ENCODE measurements around the gene OR6S1. TPM values are rescaled to one million over a fixed set of nuclear protein-coding genes. Genes with fewer than 3 reads are reported as not detected.
A peak's percentile ranks its signal among the peaks of the same experiment; 100 is the strongest.

Gene OR6S1
- total RNA-seq, 1 donor: not detected

DNA sequence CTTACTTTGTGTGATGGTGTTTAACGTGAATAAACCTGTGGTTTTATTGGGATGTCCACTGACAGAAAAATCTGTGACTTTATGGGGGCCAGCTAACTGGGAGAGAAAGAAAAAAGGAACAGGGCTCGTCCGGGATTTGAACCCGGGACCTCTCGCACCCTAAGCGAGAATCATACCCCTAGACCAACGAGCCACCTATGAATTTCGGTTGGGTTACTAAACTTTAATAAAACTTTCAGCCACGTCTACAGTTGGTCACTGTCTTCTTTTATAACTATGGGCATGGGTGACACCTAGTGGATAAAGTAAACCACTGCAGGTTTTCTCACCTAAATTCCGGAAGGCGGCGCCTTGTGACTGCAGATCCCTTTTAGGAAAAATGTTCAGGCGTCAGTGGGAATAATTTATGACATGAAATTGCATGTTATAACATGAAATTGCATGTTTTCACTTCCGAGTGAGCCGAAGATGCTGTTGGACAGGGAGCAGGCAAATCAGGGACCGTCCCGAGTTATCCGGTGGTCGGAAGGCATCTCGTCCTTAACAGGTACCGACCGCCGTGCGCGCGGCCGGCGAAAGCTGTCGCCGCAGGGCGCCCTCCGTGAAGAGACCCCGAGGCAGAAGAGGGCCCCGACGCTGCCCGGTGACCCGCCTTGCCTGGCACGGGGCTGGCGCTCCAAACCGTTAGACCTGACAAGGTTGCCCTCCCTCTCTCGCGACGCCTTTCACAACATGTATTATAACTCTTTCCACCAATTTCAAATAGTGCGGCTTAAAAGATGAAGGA is 32.1 kb downstream of the OR6S1 start:
- peak; percentile 90 for TF ChIP-seq CTCF (IDR thresholded peaks at IDR 0.05; ENCODE audit: insufficient read depth, low read length)
- peak; percentile 96 for DNase-seq (ENCODE audit: low read depth)
- H3K4me3 ChIP-seq (ENCODE audit: low read depth, low read length): peak overlapping the region; percentile 91

- DNase-seq (ENCODE audit: low read depth): no peak
- no peak for TF ChIP-seq CTCF (IDR thresholded peaks at IDR 0.05; ENCODE audit: insufficient read depth, low read length)
- no peak overlapping the region for H3K4me3 ChIP-seq (ENCODE audit: low read depth, low read length)
Measured at GRCh38 chr14:20608383-20609110, 32.9 kb downstream of the OR6S1 start.

DNA sequence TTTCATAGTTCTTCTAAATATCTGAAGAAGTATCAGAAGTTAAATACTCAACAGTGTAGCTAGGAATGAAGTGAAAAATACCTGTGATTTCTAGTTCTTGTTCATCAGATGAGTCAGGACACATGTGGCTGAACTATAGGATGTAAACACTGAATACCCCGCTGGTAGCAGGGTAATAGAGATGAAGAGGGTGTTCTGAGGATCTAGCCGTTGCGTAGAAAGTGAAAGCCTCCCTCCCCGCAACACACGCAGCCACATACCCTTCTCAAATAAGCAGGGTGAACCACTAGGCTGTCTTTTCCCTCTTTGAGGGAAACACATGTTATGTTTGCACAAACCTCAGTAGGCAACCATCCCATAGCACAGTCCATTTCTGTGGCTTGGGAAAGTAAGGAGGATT is 33.9 kb downstream of the OR6S1 start:
- no peak for DNase-seq (ENCODE audit: low read depth)
- H3K4me3 ChIP-seq (ENCODE audit: low read depth, low read length): no peak overlapping the region
- no peak for TF ChIP-seq CTCF (IDR thresholded peaks at IDR 0.05; ENCODE audit: insufficient read depth, low read length)

- DNase-seq (ENCODE audit: low read depth): no peak
- TF ChIP-seq CTCF (IDR thresholded peaks at IDR 0.05; ENCODE audit: insufficient read depth, low read length): no peak
- no peak overlapping the region for H3K4me3 ChIP-seq (ENCODE audit: low read depth, low read length)
Measured at GRCh38 chr14:20606902-20607242, 34.6 kb downstream of the OR6S1 start.

- no peak overlapping the region for H3K4me3 ChIP-seq (ENCODE audit: low read depth, low read length)
- DNase-seq (ENCODE audit: low read depth): peak; percentile 50
- TF ChIP-seq CTCF (IDR thresholded peaks at IDR 0.05; ENCODE audit: insufficient read depth, low read length): peak; percentile 66
Measured at GRCh38 chr14:20606190-20606901, 35.1 kb downstream of the OR6S1 start.

- no peak for TF ChIP-seq CTCF (IDR thresholded peaks at IDR 0.05; ENCODE audit: insufficient read depth, low read length)
- no peak for DNase-seq (ENCODE audit: low read depth)
- H3K4me3 ChIP-seq (ENCODE audit: low read depth, low read length): no peak overlapping the region
Measured at GRCh38 chr14:20603813-20604690, 37.4 kb downstream of the OR6S1 start.
